Hematopoietic multipotent progenitor cell treated with erythropoietin and hydrocortisone succinate and interleukin-3 and kit ligand, for 15 days (in vitro differentiated cells): ENCODE data around the gene SF3B3.

ENCODE experiments used
- DNase-seq: peaks from one replicate; pipeline ENCODE4 v3.0.0-alpha.2; 2015; ENCODE audit warnings: low spot score

The SF3B3 gene

GRCh38 chr16:70590722-70591415 lies 67.3 kb downstream of the SF3B3 start:
- no peak for DNase-seq

DNA sequence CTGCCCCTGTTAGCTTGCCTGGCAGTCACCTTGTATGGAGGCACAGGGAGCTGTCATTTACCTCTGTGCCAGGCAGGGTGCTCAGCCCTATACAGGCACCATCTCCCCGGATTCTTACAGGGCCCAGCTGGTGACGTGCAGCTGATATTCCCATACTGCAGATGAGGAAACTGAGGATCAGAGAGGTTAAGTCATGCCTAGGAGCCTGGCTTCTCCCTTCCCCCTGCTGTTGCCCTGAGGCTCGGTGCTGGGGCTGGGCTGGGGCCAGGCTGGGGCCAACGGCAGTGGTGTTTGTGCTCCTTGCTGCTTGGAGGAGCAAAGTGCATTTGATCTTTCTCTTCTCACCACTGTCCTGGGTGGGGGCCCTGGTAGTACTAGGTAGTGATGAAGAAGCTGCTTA lies 68.0 kb downstream of the SF3B3 start:
- DNase-seq, result no peak

DNA sequence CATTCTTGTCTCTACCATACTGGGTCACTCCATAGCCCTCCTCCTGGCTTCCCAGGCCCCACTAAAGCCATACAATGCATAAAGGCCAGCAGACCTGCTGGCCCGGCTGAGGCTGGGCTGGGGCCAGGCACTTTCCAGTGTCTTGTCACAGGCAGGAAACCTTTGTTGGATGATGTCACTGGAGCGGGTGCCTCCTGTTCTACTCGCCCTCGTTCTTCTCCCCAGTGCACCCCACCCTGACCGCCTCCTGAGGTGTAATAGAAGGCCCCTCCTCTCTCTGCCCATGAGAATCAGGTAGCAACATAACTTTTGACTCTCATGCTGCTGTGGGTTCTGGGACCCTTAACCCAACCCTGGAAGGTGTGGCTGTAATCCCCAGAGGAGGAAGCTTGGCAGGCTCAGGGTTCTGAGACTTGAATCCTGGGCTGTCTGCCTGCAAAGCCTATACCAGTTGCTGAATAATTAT lies 68.5 kb downstream of the SF3B3 start:
- DNase-seq, result no peak

GRCh38 chr16:70593544-70593943 lies 69.9 kb downstream of the SF3B3 start:
- no peak for DNase-seq

DNA sequence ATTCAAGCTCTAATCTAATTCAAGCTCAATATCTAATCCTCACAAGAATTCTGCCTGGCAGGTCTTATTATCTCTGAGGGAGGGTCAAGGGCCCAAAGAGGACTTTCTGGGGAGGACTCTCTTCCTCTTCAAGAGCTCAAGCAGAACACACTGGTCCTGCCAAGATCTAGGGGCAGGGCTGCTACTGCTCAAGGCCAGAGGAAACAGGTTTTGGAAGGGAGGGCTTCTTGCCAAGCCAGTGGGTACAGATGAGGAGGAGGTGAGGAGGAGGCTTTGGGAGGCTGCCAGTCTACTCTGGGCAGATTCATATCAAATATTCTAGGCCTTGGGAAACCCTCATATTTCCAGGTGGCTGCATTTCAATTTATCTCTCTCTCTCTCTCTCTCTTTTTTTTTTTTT lies 71.0 kb downstream of the SF3B3 start:
- DNase-seq, result no peak

DNA sequence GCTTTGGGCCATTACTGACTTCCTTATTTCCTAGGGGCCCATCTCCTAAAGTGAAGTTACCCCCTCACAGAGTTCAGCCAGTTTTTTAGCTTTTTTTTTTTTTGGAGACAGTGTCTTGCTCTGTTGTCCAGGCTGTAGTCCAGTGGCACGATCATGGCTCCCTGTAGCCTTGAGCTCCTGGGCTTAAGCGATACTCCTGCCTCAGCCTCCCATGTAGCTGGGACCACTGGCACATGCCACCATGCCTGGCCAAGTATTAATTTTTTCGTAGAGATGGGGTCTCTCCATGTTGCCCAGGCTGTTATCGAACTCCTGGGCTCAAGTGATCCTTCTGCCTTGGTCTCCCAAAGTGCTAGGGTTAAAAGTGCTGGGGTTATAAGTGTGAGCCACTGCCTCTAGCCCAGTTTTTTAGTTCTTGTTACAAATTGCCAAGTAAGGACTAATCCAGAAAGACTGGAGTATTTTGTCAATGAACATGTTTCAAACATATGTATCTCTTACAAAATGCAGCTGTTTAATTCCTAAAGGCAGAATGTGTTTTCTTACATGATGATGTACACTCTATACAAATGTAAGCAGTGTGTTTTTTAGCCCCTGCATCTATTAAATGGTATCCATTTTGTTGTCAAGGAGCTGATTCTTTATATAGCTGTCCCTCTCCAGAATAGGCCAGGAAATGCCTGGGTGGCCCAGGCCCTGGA lies 73.7 kb downstream of the SF3B3 start:
- no peak for DNase-seq

DNA sequence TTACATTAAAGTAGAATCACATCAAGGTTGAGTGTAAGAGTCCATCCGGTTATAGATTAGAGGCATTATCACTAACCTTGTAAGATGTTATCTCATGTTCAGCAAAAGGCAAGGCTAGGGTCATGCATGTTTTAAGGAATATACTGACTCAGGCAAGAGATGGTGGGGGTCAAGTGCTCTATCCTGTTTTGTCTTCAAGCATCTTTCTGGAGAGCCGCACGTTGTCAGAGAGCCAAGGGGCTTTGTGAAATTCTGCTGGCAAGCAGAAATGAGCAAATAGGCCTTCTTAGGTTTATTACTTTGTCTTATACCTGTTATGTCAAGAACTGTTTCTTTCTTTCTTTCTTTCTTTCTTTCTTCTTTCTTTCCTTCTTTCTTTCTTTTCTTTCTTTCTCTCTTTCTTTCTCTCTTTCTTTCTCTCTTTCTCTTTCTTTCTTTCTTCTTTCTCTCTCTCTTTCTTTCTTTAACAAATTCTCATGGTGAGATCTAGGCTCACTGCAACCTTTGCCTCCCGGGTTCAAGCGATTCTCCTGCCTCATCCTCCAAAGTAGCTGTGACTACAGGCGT lies 75.4 kb downstream of the SF3B3 start:
- no peak for DNase-seq

DNA sequence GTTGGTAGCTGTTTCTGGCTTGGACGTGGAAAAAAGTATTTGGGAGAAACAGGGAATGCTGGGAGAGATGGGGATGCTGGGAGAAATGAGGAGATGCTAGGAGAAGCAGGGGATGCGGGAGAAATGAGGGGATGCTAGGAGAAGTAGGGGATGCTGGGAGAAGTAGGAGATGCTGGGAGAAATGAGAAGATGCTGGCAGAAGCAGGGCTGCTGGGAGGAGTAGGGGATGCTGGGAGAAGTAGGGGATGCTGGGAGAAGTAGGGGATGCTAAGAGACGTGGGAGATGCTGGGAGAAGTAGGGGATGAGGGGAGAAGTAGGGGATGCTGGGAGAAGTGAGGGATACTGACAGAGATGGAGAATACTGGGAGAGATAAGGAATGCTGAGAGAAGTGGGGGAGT lies 77.1 kb downstream of the SF3B3 start:
- DNase-seq, result no peak

DNA sequence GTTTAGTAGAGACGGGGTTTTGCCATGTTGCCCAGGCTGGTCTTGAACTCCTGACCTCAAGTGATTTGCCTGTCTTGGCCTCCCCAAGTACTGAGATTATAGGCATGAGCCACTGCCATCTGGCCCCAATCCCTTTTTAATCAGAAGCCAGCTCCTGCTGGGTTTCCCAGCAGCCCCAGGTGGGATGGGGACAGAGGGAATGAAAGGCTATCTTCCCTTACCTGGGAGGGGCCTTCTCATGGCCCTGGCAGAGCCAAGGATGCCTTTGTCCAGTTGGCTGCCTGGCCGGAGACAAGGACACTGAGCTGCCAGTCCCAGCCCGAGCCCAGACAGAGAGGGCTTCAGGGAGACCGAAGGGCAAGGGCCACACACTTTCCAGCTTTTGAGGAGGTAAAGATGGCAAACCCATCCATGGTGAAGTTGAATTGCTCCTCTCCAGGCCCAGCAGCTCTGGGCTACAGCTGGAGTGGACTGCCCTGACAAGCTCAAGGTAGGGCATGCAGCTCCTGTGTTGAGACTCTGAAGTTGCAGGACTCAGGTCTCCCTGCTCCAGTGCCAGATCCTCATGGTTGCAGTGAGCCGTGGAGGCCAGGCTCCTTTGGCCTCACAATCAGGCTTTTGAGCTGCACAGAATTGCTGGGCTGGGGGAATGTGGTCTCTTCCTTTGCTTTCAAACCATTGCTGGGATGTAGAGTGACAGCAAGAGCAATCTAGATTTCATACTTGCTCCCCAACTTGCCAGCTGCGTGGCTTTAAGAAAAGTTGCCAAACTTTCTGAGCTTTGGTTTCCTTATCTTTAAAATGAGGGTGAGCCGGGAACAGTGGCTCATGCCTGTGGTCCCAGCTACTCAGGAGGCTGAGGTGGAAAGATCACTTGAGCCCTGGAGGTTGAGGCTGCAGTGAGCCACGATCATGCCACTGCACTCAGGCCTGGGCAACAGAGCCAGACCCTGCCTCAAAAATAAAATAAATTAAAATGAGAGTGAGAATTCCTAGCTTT lies 78.3 kb downstream of the SF3B3 start:
- no peak for DNase-seq

- no peak for DNase-seq
Measured at GRCh38 chr16:70602831-70603230, 79.2 kb downstream of the SF3B3 start.

DNA sequence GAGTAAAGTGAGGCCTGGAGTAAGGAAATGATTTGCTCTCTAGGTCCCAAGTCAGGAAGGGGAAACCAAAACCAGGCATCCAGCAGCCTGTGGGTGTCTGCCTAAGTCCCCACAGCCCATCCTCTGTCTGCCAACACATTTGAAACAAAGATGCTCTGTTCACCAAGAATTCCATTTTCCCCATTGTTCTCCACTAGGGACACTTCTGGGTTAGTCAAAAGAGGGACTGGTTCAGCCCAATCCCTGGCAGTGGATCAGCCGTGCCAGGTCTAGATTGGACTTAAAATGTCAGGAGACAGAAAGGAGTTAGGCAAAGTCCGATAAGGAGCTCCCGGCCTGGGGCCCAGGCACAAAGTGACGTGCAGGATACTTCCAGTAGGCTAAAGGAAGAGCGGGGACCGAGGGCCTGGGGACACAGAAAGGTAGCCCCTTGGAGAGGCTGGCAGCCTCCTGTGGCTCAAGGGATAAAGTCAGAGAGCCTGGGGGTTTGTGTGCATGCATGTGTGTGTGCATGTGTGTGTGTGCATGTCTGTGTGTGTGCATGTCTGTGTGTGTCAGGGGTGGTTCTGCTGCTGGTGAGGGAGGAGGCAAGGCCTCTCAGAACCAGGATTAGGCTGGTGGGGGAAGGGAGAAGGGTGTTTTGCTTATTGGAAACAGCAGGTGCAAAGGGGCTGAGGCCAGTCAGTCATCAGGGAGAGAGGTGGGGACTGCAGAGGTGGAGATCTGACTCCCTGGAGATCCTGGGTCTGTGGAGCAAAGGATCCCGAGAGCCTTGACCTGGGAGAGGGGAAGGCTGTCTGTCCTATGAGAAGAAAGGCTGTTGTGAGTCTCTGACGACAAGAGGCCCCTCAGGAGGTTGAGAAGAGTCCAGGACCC lies 81.0 kb downstream of the SF3B3 start:
- no peak for DNase-seq

DNA sequence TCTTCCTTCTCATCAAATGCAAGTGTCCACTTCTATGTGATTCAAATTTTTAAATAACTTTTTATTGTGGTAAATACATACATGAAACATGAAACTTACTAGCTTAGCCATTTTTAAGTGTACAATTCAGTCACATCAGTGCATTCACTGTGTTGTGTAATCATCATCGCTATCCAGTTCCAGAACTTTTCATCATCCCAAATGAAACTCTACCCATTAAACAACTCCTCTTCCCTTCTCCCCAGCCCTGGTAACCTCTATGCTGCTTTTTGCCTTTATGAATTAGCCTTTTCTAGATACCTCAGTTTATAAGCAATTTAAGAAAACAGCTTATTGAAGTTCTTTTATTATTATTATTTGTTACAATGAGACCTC lies 81.7 kb downstream of the SF3B3 start:
- no peak for DNase-seq

DNA sequence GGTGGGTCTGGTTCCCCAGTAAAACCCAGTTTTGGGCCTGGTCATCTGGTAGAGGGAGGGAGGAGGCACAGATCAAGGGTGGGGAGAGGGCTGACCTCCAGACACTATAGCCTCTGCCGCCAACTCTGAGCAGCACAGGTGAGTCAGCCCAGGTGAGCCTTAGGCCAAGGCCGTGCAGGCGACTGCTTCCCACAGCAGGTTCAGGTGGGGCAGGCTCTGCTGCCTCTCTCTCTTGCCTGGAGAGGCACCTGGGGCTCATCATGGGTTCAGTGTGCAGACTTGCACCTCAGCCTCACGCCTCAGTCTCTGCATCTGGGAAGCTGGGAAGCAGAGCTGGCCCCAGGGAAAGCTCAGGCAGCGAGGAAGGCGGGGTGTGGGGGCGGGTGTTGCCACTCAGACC lies 84.9 kb downstream of the SF3B3 start:
- DNase-seq, result no peak

DNA sequence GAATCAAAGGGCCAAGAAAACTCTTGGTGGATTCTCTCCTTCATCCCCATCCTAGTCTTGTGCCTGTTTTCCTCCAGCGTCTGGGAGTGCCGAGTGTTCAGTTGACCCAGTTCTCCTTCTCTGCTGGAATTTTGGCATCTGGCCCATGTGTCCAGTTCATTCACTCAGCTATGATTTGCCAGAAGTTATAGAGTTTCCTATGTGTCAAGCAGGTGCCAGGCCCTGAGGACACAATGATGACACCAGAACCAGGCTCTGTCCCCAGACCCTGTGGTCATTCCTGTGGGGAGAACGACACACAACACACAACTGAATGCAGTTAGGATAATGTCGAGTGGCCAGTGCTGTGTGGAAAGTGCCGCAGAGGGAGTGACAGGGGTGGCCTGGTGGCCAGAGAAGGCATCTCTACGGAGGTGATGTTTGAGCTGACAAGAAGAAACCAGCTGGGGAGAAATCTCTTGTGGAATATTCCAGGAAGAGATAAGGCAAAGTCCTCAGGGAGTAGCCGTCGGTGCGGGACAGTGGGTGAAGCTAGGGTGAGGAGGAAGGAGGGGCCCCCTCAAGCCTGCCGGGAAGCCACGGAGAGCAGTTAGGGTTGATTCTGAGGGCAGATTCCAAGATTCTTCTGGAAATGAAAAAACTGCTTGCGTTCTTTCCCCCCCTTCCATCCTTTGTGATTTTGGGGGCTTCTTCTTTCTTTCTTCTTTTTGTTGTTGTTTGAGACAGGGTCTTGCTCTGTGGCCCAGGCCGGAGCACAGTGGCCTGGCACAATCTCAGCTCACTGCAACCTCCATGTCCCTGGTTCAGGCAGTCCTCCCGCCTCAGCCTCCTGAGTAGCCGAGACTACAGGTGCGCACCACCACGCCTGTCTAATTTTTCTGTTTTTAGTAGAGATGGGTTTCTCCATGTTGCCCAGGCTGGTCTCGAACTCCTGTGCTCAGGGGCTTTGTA lies 86.9 kb downstream of the SF3B3 start:
- DNase-seq, result no peak

- no peak for DNase-seq
Measured at GRCh38 chr16:70611224-70611598, 87.6 kb downstream of the SF3B3 start.

DNA sequence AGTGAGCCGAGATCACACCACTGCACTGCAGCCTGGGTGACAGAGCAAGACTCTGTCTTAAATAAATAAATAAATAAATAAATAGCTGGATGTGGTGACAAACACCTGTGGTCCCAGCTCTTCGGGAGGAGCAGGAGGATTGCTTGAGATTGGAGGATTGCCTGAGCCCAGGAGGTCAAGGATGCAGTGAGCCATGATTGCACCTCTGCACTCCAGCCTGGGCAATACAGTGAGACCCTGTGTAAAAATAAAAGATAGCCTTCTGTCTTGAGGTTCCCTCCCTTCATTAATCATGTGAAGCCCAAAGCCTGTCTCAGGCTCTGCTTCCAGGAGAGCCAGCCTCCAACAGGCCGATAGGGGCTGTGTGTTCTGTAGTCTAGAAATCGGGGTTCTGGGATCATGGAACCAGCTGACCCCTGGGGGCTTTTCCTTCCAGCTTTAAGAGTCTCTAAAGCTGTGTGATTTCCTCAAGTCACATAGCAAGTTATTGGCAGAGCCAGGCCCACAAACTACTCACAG lies 88.2 kb downstream of the SF3B3 start:
- no peak for DNase-seq

DNA sequence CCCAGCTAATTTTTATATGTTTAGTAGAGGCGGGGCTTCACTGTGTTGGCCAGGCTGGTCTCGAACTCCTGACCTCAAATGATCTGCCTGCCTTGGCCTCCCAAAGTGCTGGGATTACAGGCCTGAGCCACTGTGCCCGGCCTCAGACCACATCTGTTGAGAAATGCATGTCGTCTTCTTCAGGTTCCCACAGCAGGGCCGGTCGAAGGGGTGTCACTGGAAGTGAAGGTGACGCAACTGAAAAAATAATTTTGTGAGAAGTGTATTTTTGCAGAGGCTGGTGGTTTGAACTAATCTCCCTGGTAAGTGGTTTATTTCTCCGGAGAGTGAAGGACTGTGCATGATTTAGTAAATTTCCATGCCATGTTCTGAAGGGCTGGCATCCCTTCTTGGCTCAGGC lies 89.3 kb downstream of the SF3B3 start:
- DNase-seq, result no peak

DNA sequence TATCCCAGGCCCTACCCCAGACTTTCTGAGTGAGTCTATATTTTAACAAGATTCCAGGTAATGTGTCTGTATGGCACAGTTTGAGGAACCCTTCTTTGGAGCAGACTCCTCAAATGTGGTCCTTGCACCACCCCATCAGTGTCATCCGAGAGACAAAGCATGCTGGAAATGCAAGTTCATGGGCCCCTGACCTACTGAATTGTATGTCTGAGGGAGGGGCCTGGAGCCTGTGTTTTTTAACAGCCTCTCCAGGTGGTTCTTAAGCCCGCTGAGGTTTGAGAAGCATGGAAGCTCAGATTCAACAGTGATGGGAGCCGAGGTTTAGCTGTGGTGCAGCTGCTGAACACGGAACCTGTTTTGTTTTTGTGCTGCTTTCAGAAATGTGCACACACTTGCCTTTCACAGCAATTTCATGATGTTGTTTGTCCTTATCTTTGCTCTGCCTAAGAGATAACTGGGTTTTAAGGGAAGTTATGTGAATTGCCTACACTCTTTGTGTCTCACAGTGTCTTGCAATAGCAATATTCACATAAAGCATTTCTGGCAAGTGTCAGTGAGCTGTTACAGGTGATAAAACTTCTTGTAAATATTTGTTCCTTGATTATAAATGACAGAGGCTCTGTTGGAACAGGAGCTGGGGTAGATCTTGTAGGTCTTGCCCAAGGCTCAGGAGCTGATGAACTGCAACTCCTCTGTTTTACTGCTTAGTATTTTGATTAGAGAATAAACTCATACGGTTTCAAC lies 90.8 kb downstream of the SF3B3 start:
- no peak for DNase-seq

GRCh38 chr16:70615945-70616344 lies 92.3 kb downstream of the SF3B3 start:
- no peak for DNase-seq
